Lower lobe of right lung (tissue), 2 donors: ENCODE measurements around the gene AQP11. TPM values are rescaled to one million over a fixed set of nuclear protein-coding genes. Genes with fewer than 3 reads are reported as not detected.
A peak's percentile ranks its signal among the peaks of the same experiment; 100 is the strongest.

Experiments
- ATAC-seq, 2 donors: fragments of 200-7000 bp; cut with Tn5 transposase; one replicate each; pipeline ENCODE4 v1.9.1; 2020 to 2022; ENCODE audit warnings: mild to moderate bottlenecking in 2 of 2, moderate library complexity in 2 of 2
- DNase-seq: peaks from one replicate; pipeline ENCODE4 v3.0.0-alpha.2; 2020
- H3K27ac ChIP-seq: fragments of 200-600 bp; one replicate; pipeline ENCODE4 v1.8.0; 2022
- H3K27me3 ChIP-seq: fragments of 200-600 bp; one replicate; pipeline ENCODE4 v1.8.0; 2022; ENCODE audit warnings: low read depth
- H3K36me3 ChIP-seq: fragments of 200-600 bp; one replicate; pipeline ENCODE4 v1.8.0; 2022; ENCODE audit warnings: mild to moderate bottlenecking
- H3K4me1 ChIP-seq: fragments of 200-600 bp; one replicate; pipeline ENCODE4 v1.8.0; 2022
- H3K4me3 ChIP-seq: fragments of 200-600 bp; one replicate; pipeline ENCODE4 v1.8.0; 2022; ENCODE audit warnings: mild to moderate bottlenecking
- H3K9me3 ChIP-seq: fragments of 200-600 bp; one replicate; pipeline ENCODE4 v1.8.0; 2022
- intact Hi-C: fragments of 100-400 bp; cut with DNase I; formaldehyde crosslinking; loops from one replicate; pipeline ENCODE4 v1.11.0; 2022
- total RNA-seq: library from RNA; stranded (reverse); fragmentation: NEBNext Ultra II Directional; extraction: Animal tissue kit (Norgen Biotek cat#: 25700); gene quantifications from one replicate; pipeline ENCODE4 v1.2.1, GENCODE V29; 2021
- TF ChIP-seq, protein P1 (sequence below): fragments of 200-600 bp; IDR thresholded peaks from one replicate; pipeline ENCODE4 v1.8.0; 2022; ENCODE audit warnings: antibody characterized with exemption, mild to moderate bottlenecking
- donor health status: DM: no; HTN: yes; CAD: no; lungs with severe emphysema.

The AQP11 gene
- total RNA-seq, 1 donor from 2014 or later, result 0.18 TPM

DNA sequence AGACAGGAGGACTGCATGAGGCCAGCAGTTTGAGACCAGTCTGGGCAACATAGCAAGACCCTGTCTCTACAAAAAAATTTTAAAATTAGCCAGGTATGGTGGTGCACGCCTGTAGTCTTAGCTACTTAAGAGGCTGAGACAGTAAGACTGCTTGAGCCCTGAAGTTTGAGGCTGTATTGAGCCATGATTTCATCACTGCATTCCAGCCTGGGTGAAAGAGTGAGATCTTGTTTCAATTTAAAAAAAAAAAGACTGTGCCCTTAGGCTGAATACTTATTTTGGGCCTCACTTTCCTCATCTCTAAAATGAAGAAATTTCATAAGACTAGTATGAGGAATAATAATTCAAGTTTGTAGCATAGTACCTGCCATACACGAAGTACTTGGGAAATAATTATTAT is 6.9 kb downstream of the AQP11 start:
- intact Hi-C loops, result no loop called here
- no peaks in the 10 kb centered on the region for H3K9me3 ChIP-seq
- no peaks in the 10 kb centered on the region for H3K4me1 ChIP-seq
- H3K36me3 ChIP-seq, result no peaks in the 10 kb centered on the region
- H3K27me3 ChIP-seq, result no peaks in the 10 kb centered on the region
- DNase-seq, result no peak
- H3K27ac ChIP-seq, result no peak overlapping the region
- no peak for ATAC-seq
- no peak overlapping the region for H3K4me3 ChIP-seq
- TF ChIP-seq, protein P1, sequence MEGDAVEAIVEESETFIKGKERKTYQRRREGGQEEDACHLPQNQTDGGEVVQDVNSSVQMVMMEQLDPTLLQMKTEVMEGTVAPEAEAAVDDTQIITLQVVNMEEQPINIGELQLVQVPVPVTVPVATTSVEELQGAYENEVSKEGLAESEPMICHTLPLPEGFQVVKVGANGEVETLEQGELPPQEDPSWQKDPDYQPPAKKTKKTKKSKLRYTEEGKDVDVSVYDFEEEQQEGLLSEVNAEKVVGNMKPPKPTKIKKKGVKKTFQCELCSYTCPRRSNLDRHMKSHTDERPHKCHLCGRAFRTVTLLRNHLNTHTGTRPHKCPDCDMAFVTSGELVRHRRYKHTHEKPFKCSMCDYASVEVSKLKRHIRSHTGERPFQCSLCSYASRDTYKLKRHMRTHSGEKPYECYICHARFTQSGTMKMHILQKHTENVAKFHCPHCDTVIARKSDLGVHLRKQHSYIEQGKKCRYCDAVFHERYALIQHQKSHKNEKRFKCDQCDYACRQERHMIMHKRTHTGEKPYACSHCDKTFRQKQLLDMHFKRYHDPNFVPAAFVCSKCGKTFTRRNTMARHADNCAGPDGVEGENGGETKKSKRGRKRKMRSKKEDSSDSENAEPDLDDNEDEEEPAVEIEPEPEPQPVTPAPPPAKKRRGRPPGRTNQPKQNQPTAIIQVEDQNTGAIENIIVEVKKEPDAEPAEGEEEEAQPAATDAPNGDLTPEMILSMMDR, result no peak

DNA sequence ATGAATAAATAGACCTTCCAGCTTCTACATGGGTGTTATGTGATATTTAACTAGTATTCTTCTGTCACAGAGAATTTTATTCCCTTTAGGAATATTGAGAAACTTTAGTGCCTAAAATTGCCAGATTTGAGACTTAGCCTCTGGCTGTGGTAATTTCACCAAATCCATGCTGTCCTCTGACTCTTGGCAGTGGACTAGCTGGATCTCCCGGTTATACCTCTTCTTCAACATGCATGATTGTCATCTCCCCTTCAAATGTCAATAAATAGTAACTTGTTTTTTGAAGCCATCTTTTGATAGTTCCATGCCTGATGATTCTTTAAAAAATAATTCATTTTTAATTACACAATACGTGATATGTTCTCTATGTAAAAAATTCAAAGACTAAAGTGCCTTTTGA is 8.4 kb downstream of the AQP11 start:
- no peaks in the 10 kb centered on the region for H3K4me1 ChIP-seq
- TF ChIP-seq, protein P1, result no peak
- DNase-seq (no peak), ATAC-seq (no peak)
- no peak overlapping the region for H3K4me3 ChIP-seq
- no peaks in the 10 kb centered on the region for H3K36me3 ChIP-seq
- no peaks in the 10 kb centered on the region for H3K27me3 ChIP-seq
- intact Hi-C loops, result no loop called here
- H3K9me3 ChIP-seq, result no peaks in the 10 kb centered on the region
- no peak overlapping the region for H3K27ac ChIP-seq

DNA sequence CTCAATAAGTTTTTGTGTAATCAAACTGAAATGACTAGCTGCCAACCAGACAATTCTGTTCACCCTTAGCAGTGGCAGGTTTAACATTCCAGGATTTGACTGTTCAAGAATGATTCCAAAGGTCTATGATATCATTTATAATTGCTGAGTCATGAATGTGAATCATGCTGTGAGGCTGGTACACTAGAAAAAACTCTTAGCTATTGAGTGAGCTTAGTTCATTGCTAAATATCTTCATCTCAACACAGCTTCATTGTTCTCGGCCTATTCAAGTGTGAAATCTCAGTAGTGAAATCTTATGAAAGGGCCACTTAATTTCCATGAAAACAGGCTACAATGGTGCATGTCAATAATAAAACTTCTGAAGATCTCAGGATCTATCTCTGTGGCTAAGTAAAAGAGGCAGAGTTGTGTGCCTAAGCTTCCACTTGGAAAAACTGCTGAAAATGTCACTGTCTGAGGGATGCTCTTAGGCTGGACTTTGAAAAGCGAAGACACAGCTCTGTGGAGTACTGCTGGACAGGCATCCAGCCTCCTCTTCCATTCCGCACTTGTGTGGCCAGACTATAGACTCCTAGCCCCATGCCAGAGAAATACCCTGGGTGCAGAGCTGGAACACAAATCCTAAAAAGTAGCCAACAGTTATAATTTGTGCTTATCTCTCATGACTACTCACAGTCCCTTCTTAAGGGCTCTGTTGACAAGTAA is 12.8 kb downstream of the AQP11 start:
- Histone ChIP-seq H3K4me1 (no peaks in the 10 kb centered on the region), H3K27ac (no peak overlapping the region), H3K36me3 (peaks cover 5% of the 10 kb centered on the region), H3K27me3 (no peaks in the 10 kb centered on the region), H3K9me3 (no peaks in the 10 kb centered on the region), H3K4me3 (no peak overlapping the region)
- ATAC-seq (peak in 1 of 2 donors; percentile 33), DNase-seq (no peak)
- TF ChIP-seq, protein P1, result no peak
- intact Hi-C loops, result no loop called here

DNA sequence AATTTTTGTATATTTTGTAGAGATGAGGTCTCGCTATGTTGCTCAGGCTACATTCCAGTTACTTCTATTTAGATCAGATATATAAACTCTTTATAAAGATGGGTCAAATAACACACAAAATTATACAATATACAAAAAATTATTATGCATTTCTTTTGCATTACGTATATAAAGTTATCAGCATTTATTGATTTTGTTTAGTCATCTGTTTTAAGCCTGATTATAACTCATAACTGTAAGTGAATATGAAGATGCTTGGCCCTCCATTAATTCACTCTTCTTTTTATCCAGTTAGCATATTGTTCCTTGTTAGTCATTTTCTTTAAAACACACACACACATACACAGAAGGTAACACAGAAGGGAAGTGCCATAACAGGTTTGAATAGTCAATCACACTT is 14.5 kb downstream of the AQP11 start:
- ATAC-seq (no peak), DNase-seq (no peak)
- no peaks in the 10 kb centered on the region for H3K9me3 ChIP-seq
- H3K27ac ChIP-seq, result no peak overlapping the region
- no peak overlapping the region for H3K4me3 ChIP-seq
- H3K27me3 ChIP-seq, result no peaks in the 10 kb centered on the region
- H3K4me1 ChIP-seq, result no peaks in the 10 kb centered on the region
- TF ChIP-seq, protein P1, result no peak
- H3K36me3 ChIP-seq, result peaks cover 12% of the 10 kb centered on the region
- intact Hi-C loops, result no loop called here

DNA sequence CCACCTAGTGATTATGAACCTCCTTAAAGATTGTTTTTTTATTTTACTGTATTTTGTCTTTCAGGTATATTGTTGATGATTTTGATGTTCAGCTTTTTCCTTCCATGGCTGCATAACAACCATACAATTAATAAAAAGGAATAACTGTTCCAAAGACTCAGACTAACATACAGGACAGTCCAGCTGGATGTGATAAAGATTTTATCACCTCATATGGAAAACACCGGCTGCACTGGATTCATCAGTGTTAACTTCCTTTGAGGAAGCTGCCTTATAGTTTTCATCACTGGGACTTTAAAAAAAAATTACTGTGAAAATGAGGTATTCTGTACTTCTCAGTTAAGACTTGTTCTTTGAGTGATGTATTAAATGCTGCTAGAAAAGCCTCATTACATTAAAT is 19.5 kb downstream of the AQP11 start:
- Histone ChIP-seq H3K27me3 (no peaks in the 10 kb centered on the region), H3K27ac (no peak overlapping the region), H3K4me1 (no peaks in the 10 kb centered on the region), H3K36me3 (peaks cover 44% of the 10 kb centered on the region), H3K4me3 (no peak overlapping the region), H3K9me3 (no peaks in the 10 kb centered on the region)
- TF ChIP-seq, protein P1, result no peak
- no peak for ATAC-seq
- intact Hi-C loops, result no loop called here
- no peak for DNase-seq
